Karpas-422 (cell line): ENCODE results near the gene PTGES. TPM values are rescaled to one million over a fixed set of nuclear protein-coding genes. Genes with fewer than 3 reads are reported as not detected.
A peak's percentile ranks its signal among the peaks of the same experiment; 100 is the strongest.

Experiments
- DNase-seq: peaks from one replicate; pipeline ENCODE4 v3.0.0-alpha.2; 2015
- H2AFZ ChIP-seq: fragments of 200-600 bp; sonication (generic); 2 replicates; pipeline ENCODE4 v1.6.1; 2014; ENCODE audit warnings: antibody characterized with exemption, low read length, mixed read lengths
- H3K27ac ChIP-seq: fragments of 200-600 bp; sonication (generic); 2 replicates; pipeline ENCODE4 v1.5.1; 2014; ENCODE audit warnings: mild to moderate bottlenecking, low read length, moderate library complexity
- H3K27me3 ChIP-seq: fragments of 200-600 bp; sonication (generic); 2 replicates; pipeline ENCODE4 v1.6.1; 2014; ENCODE audit warnings: low read length, mixed read lengths
- H3K36me3 ChIP-seq: fragments of 200-600 bp; sonication (generic); 2 replicates; pipeline ENCODE4 v1.6.1; 2014; ENCODE audit warnings: low read length, mixed read lengths; ENCODE audit not compliant: insufficient read depth
- H3K4me1 ChIP-seq: fragments of 200-600 bp; sonication (generic); 2 replicates; pipeline ENCODE4 v1.6.1; 2014; ENCODE audit warnings: mild to moderate bottlenecking, low read length, mixed read lengths
- H3K4me2 ChIP-seq: fragments of 200-600 bp; sonication (generic); 2 replicates; pipeline ENCODE4 v1.6.1; 2014; ENCODE audit warnings: low read length, low read depth, mild to moderate bottlenecking; ENCODE audit not compliant: poor library complexity, severe bottlenecking
- H3K4me3 ChIP-seq: fragments of 200-600 bp; sonication (generic); 2 replicates; pipeline ENCODE4 v1.5.1; 2014; ENCODE audit warnings: mild to moderate bottlenecking, antibody characterized with exemption, low read length, mixed read lengths
- H3K79me2 ChIP-seq: fragments of 200-600 bp; sonication (generic); 2 replicates; pipeline ENCODE4 v1.6.1; 2014; ENCODE audit warnings: mild to moderate bottlenecking, low read length, mixed read lengths
- H3K9ac ChIP-seq: fragments of 200-600 bp; sonication (generic); 2 replicates; pipeline ENCODE4 v1.6.0; 2014; ENCODE audit warnings: low read length
- H3K9me2 ChIP-seq: fragments of 200-600 bp; sonication (generic), shearing (Covaris generic); replicated peaks from 2 replicates; pipeline ENCODE4 v1.6.0; 2014; ENCODE audit warnings: mild to moderate bottlenecking, low read length, moderate library complexity; ENCODE audit not compliant: insufficient read depth
- H3K9me3 ChIP-seq: fragments of 300-700, 200-600 bp; sonication (generic); 2 replicates; pipeline ENCODE4 v1.6.1; 2014; ENCODE audit warnings: low read length, mixed read lengths
- H4K20me1 ChIP-seq: fragments of 200-600 bp; sonication (generic); 2 replicates; pipeline ENCODE4 v1.6.1; 2014; ENCODE audit warnings: mild to moderate bottlenecking, antibody characterized with exemption, low read length, low read depth; ENCODE audit not compliant: insufficient read depth
- total RNA-seq: library from RNA; depleted of rRNA; stranded (reverse); fragments of >200 nt; shearing (Covaris generic); gene quantifications from 2 replicates; pipeline ENCODE4 v1.2.3, GENCODE V29; 2014; ENCODE audit warnings: low replicate concordance

Gene PTGES
- total RNA-seq, 1 experiment from 2014 or later, result not detected

DNA sequence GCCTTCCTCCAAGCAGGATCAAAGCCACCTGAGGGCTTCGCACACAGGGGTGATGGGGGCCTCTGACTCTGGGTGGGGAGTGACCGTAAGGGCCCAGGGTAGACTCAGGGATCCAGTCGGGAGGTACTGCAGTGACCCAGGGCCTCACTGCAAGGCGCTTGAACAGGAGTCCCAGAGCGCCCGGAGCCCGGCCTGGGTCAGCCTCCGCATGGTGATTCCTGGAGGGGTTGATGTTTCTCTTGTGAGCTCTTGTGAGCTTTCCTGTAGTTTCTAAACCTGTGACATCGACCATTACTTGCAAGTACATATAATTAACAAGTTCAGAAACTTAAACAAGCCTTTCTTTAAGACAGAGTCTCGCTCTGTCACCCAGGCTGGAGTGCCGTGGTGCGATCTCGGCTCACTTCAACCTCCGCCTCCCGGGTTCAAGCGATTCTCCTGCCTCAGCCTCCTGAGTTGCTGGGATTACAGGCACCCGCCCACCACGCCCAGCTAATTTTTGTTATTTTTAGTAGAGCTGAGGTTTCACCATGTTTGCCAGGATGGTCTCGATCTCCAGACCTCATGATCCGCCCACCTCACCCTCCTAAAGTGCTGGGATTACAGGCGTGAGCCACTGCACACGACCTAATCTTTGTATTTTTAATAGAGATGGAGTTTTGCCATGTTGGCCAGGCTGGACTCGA, 19.8 kb downstream of the PTGES start:
- H2AFZ ChIP-seq, result no peak overlapping the region
- no peak overlapping the region for H3K4me3 ChIP-seq
- 0 out of 2 replicates have a peak, but pooled peaks cover 4% of the 10 kb centered on the region for H3K4me1 ChIP-seq
- H3K9ac ChIP-seq, result no peak overlapping the region
- H3K79me2 ChIP-seq, result no peaks in the 10 kb centered on the region
- no peak overlapping the region for H3K4me2 ChIP-seq
- no peaks in the 10 kb centered on the region for H4K20me1 ChIP-seq
- no peaks in the 10 kb centered on the region for H3K9me2 ChIP-seq
- DNase-seq, result no peak
- no peak overlapping the region for H3K27ac ChIP-seq
- H3K27me3 ChIP-seq, result no peaks in the 10 kb centered on the region
- H3K9me3 ChIP-seq, result no peaks in the 10 kb centered on the region
- H3K36me3 ChIP-seq, result no peaks in the 10 kb centered on the region

- DNase-seq, result no peak
- H2AFZ ChIP-seq, result no peak overlapping the region
- H3K4me1 ChIP-seq, result no peaks in the 10 kb centered on the region
- H3K4me2 ChIP-seq, result no peak overlapping the region
- no peaks in the 10 kb centered on the region for H3K9me2 ChIP-seq
- no peaks in the 10 kb centered on the region for H3K79me2 ChIP-seq
- no peak overlapping the region for H3K27ac ChIP-seq
- H3K9me3 ChIP-seq, result no peaks in the 10 kb centered on the region
- H4K20me1 ChIP-seq, result no peaks in the 10 kb centered on the region
- H3K4me3 ChIP-seq, result no peak overlapping the region
- no peak overlapping the region for H3K9ac ChIP-seq
- no peaks in the 10 kb centered on the region for H3K36me3 ChIP-seq
- no peaks in the 10 kb centered on the region for H3K27me3 ChIP-seq
Measured at GRCh38 chr9:129732100-129732499, 20.7 kb downstream of the PTGES start.

DNA sequence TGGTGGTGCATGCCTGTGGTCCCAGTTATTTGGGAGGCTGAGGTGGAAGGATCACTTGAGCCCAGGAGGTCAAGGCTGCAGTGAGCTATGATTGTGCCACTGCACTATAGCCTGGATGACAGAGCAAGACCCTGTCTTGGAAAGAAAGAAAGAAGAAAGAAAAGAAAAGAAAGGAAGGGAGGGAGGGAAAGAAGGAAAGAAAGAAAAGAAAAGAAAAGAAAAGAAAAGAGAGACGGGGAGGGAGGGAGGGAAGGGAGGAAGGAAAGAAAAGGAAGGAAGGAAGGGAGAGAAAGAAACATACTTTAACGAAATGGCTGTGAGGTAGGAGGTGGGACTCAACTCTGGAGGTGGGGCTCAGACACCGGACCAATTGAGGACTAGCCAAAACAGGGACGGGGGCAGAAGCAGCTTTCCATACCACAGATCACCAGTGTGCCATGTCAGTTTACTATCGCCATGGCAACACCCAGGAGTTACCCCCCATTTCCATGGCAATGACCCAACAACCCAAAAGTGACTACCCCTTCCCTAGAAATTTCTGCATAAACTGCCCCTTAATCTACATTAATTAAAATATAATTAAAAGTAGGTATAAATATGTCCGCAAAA, 21.3 kb downstream of the PTGES start:
- no peaks in the 10 kb centered on the region for H4K20me1 ChIP-seq
- H3K79me2 ChIP-seq, result no peaks in the 10 kb centered on the region
- peaks cover 2% of the 10 kb centered on the region for H3K4me1 ChIP-seq
- H3K27me3 ChIP-seq, result no peaks in the 10 kb centered on the region
- no peak overlapping the region for H3K4me3 ChIP-seq
- no peaks in the 10 kb centered on the region for H3K9me2 ChIP-seq
- DNase-seq, result no peak
- no peak overlapping the region for H2AFZ ChIP-seq
- H3K9ac ChIP-seq, result no peak overlapping the region
- no peak overlapping the region for H3K27ac ChIP-seq
- no peak overlapping the region for H3K4me2 ChIP-seq
- no peaks in the 10 kb centered on the region for H3K36me3 ChIP-seq
- no peaks in the 10 kb centered on the region for H3K9me3 ChIP-seq

GRCh38 chr9:129728744-129729143, 24.1 kb downstream of the PTGES start:
- H3K79me2 ChIP-seq, result no peaks in the 10 kb centered on the region
- H3K9ac ChIP-seq, result no peak overlapping the region
- H4K20me1 ChIP-seq, result no peaks in the 10 kb centered on the region
- no peaks in the 10 kb centered on the region for H3K27me3 ChIP-seq
- no peak overlapping the region for H3K4me2 ChIP-seq
- H3K9me3 ChIP-seq, result no peaks in the 10 kb centered on the region
- no peaks in the 10 kb centered on the region for H3K9me2 ChIP-seq
- no peak overlapping the region for H3K27ac ChIP-seq
- H3K4me3 ChIP-seq, result no peak overlapping the region
- H2AFZ ChIP-seq, result no peak overlapping the region
- peaks cover 2% of the 10 kb centered on the region for H3K4me1 ChIP-seq
- H3K36me3 ChIP-seq, result no peaks in the 10 kb centered on the region
- DNase-seq, result no peak

DNA sequence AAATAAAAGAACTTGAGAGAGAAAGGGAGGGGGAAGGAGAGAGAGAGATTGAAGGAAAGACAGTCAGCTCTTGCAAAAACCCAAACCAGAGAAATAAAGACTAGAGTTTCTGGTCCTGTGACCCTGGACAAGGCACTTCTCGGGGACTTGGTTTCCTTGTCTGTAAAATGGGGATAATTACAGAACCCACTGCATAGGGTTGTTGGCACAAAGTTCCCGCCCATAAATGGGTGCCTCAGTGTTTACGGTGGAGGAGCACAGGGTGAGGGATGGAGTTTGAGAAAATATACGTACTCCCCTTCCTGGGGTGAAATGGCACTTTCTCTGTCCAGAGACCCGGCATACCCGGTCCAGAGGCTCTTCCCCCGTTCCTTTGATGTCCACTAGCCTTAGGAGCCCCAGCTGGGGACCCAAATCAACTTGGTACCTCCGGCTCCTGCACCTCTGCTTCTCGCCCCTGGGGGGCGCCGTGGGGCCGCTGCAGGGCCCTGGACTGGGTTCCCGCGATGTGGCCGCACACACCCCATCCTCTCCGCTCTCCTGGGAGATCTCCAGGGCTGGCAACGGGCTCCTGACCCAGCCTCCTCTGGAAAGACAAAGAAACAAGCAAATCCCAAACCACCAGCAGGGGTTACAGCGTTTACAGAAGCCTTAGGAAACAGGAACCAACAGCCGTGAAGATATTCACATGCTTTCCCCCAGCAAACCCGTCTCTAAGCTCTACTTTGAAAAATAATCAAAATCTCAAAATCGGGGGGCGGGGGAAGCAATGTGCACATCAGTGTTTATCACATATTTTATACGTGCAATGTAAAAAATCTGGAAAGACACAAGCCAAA, 26.3 kb downstream of the PTGES start:
- Histone ChIP-seq H3K27me3 (no peaks in the 10 kb centered on the region), H3K4me1 (peaks cover 2% of the 10 kb centered on the region), H4K20me1 (no peaks in the 10 kb centered on the region), H3K4me2 (peak overlapping the region; percentile 32), H2AFZ (peak overlapping the region; percentile 54; the same call in 1 of the 2 replicates), H3K9me2 (no peaks in the 10 kb centered on the region), H3K27ac (no peak overlapping the region), H3K9me3 (no peaks in the 10 kb centered on the region), H3K36me3 (no peaks in the 10 kb centered on the region), H3K4me3 (no peak overlapping the region), H3K79me2 (no peaks in the 10 kb centered on the region), H3K9ac (no peak overlapping the region)
- DNase-seq, result peak; percentile 82

DNA sequence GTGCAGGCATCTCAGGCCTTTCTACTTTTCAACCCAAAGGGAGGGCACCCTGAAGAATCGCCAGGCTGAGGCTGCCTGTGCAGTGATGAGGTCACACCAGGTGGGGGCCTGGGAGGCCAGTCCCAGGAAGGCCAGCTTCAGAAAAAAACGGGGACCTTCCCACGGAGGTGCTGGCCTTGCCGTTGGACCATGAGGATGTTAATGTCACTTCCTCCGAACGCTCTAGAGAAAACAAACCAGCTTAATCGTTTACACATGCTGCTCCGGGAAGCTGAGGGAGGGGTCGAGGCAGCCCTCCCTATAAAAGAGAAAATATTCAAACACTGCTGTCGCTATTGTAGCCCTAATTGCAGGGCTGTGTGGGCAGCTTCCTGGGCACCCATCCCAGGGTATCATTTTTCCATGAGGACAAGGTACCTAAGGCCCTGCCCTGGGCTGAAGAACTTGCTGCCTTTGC, 27.0 kb downstream of the PTGES start:
- H4K20me1 ChIP-seq, result no peaks in the 10 kb centered on the region
- no peak for DNase-seq
- no peaks in the 10 kb centered on the region for H3K9me3 ChIP-seq
- no peaks in the 10 kb centered on the region for H3K36me3 ChIP-seq
- no peak overlapping the region for H2AFZ ChIP-seq
- H3K9me2 ChIP-seq, result no peaks in the 10 kb centered on the region
- no peaks in the 10 kb centered on the region for H3K27me3 ChIP-seq
- H3K4me2 ChIP-seq, result no peak overlapping the region
- H3K27ac ChIP-seq, result no peak overlapping the region
- H3K4me3 ChIP-seq, result no peak overlapping the region
- no peaks in the 10 kb centered on the region for H3K79me2 ChIP-seq
- peaks cover 2% of the 10 kb centered on the region for H3K4me1 ChIP-seq
- H3K9ac ChIP-seq, result no peak overlapping the region

DNA sequence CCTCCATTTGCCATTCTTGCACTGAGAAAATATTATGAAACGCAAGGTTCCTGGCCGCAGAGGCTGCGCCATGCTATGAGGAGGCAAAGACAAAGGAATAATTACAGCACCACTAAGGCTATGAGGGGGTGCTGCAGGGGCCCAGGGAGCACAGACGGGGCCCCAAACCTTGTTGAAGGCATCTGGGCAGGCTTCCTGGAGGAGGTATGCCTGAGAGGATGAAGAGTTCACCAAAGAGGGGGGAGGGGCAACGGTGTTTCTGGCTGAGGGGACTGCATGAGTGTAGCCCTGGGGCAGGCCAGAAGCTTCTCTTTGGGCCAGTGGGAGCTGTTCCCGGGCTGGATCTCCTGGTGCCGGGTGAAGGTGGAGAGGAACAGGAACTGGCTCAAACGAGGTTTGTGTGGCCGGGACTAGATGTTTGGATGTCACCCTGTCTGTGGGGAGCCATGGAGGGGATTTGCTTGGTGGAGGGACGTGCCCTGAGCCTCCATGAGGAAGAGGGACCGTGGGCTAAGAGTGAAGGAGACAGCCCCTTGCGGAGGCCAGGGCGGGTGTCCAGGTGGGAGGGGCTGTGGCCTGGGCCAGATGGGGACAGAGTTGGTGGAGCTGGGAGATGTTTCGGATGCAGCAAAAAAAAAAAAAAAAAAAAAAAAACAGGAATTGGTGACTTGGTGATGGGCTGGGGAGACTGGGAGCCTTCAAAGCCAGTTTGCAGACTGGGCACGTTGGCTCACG, 28.2 kb downstream of the PTGES start:
- no peaks in the 10 kb centered on the region for H3K9me2 ChIP-seq
- no peak for DNase-seq
- H3K9me3 ChIP-seq, result no peaks in the 10 kb centered on the region
- no peaks in the 10 kb centered on the region for H3K36me3 ChIP-seq
- H3K27ac ChIP-seq, result no peak overlapping the region
- no peaks in the 10 kb centered on the region for H4K20me1 ChIP-seq
- H3K4me3 ChIP-seq, result no peak overlapping the region
- H3K79me2 ChIP-seq, result no peaks in the 10 kb centered on the region
- no peak overlapping the region for H2AFZ ChIP-seq
- H3K4me2 ChIP-seq, result no peak overlapping the region
- H3K27me3 ChIP-seq, result no peaks in the 10 kb centered on the region
- peaks cover 2% of the 10 kb centered on the region for H3K4me1 ChIP-seq
- H3K9ac ChIP-seq, result no peak overlapping the region

GRCh38 chr9:129722913-129723312, 29.9 kb downstream of the PTGES start:
- no peak overlapping the region for H3K27ac ChIP-seq
- H3K27me3 ChIP-seq, result no peaks in the 10 kb centered on the region
- H4K20me1 ChIP-seq, result no peaks in the 10 kb centered on the region
- peaks cover 2% of the 10 kb centered on the region for H3K4me1 ChIP-seq
- no peaks in the 10 kb centered on the region for H3K9me3 ChIP-seq
- no peaks in the 10 kb centered on the region for H3K79me2 ChIP-seq
- no peak overlapping the region for H3K4me2 ChIP-seq
- no peak overlapping the region for H2AFZ ChIP-seq
- H3K9me2 ChIP-seq, result no peaks in the 10 kb centered on the region
- no peaks in the 10 kb centered on the region for H3K36me3 ChIP-seq
- no peak overlapping the region for H3K4me3 ChIP-seq
- no peak for DNase-seq
- no peak overlapping the region for H3K9ac ChIP-seq
